ENCODE results near the gene ZMYND11.

DNA sequence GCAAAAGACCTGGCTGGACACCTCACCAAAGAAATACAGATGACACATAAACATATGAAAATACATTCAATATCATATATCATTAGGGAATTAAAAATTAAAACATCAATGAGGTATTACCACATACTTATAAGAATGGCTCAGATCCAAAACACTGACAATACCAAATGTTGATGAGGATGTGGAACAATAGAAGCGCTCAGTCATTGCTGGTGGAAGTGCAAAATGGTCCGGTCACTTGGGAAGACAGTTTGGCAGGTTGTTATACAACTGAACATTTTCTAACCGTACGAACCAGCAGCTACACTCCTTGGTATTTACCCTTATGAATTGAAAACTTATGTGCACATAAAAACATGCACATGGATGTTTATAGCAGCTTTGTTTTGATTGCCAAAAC lies 38.5 kb downstream of the ZMYND11 start:
- no peak for TF ChIP-seq TAF1 (IDR thresholded peaks at IDR 0.05; ENCODE audit: borderline replicate concordance, low read depth, low read length)
- no peak for TF ChIP-seq POLR2A (IDR thresholded peaks at IDR 0.05; ENCODE audit: low read depth, low read length)
- TF ChIP-seq POLR2AphosphoS5 (IDR thresholded peaks at IDR 0.05; ENCODE audit: low read depth, low read length) = no peak

Data from GM12892 (cell line).